ENCODE results near the gene AATF. TPM values are rescaled to one million over a fixed set of nuclear protein-coding genes. Genes with fewer than 3 reads are reported as not detected.

The AATF gene
- polyA plus RNA-seq, 2 of the 4 experiments (the other 2 are of a cell fraction) = 51.9 to 120 TPM

- Histone ChIP-seq H3K4me1 (peaks cover 15% of the 10 kb centered on the region), H3K4me2 (no peak overlapping the region), H3K27ac (no peak overlapping the region), H3K9me3 (no peaks in the 10 kb centered on the region), H3K4me3 (no peak overlapping the region)
- 82% methylated on average over 22 of the region's 23 CpGs for WGBS (ENCODE audit: missing lambda C conversion rate)
- TF ChIP-seq BHLHE40 (IDR thresholded peaks at IDR 0.05; ENCODE audit: low read depth, low read length) (no peak), CTCF (IDR thresholded peaks at IDR 0.05) (no peak), MAX (IDR thresholded peaks at IDR 0.05) (no peak), MYC (IDR thresholded peaks at IDR 0.05; ENCODE audit: borderline replicate concordance, low read length) (no peak), ZFP36 (IDR thresholded peaks at IDR 0.05; ENCODE audit: borderline replicate concordance, partially characterized antibody) (no peak), NFE2L2 (conservative IDR thresholded peaks at IDR 0.05; ENCODE audit: low read length) (no peak), FOXS1 (CRISPR knock-in tag; IDR thresholded peaks at IDR 0.05) (no peak), NR3C1 (IDR thresholded peaks at IDR 0.05) (no peak), POLR2A (IDR thresholded peaks at IDR 0.05; ENCODE audit: low read length) (no peak), ZSCAN20 (CRISPR knock-in tag; IDR thresholded peaks at IDR 0.05) (no peak), KDM1A (IDR thresholded peaks at IDR 0.05; ENCODE audit: low read depth) (no peak), EHF (CRISPR knock-in tag; IDR thresholded peaks at IDR 0.05) (no peak), KDM5A (IDR thresholded peaks at IDR 0.05) (no peak)
- DNase-seq (ENCODE audit: low read depth in 1 of 2, low spot score in 1 of 2) (no peak), ATAC-seq (no peak), FAIRE-seq (no peak)
- ChIA-PET POLR2A (no interaction called here), CTCF (interaction anchor here (0.9 to 12.2 kb wide), 2 partner anchors 10 to 18 kb away, joined by 3 to 118 read pairs; no protein-coding TSS in a partner anchor)
Observed at GRCh38 chr17:37065486-37066321, 117.0 kb downstream of the AATF start.

- ATAC-seq = no peak
- Histone ChIP-seq H3K9me3 (no peaks in the 10 kb centered on the region), H3K4me1 (peaks cover 15% of the 10 kb centered on the region), H3K4me3 (no peak overlapping the region), H3K27ac (no peak overlapping the region), H3K4me2 (peak overlapping the region; percentile 67; the same call in 2 of the 3 replicates)
- no peak for DNase-seq (ENCODE audit: low read depth in 1 of 2, low spot score in 1 of 2)
- POLR2A ChIA-PET = no interaction called here
- no peak for FAIRE-seq
- CTCF ChIA-PET = interaction anchor here (0.7 to 12.2 kb wide), 8 partner anchors 11 to 391 kb away, joined by 3 to 118 read pairs (median 3); no protein-coding TSS in a partner anchor
- TF ChIP-seq RCOR1 (IDR thresholded peaks at IDR 0.05; ENCODE audit: low read depth, low read length) (no peak), BHLHE40 (IDR thresholded peaks at IDR 0.05; ENCODE audit: low read depth, low read length) (no peak), PHF8 (IDR thresholded peaks at IDR 0.05; ENCODE audit: borderline replicate concordance, low read depth) (no peak), PBX3 (IDR thresholded peaks at IDR 0.05) (no peak), CHD4 (IDR thresholded peaks at IDR 0.05; ENCODE audit: borderline replicate concordance) (no peak), TP53 (CRISPR knock-in tag; IDR thresholded peaks at IDR 0.05) (no peak), USF2 (IDR thresholded peaks at IDR 0.05) (no peak), RAD21 (conservative IDR thresholded peaks at IDR 0.05 in 1 of 2, IDR thresholded peaks at IDR 0.05 in 1 of 2) (no peak), FOSB (CRISPR knock-in tag; IDR thresholded peaks at IDR 0.05) (no peak), GATA3 (IDR thresholded peaks at IDR 0.05; ENCODE audit: borderline replicate concordance) (no peak), HOXB5 (CRISPR knock-in tag; IDR thresholded peaks at IDR 0.05) (no peak), EP300 (IDR thresholded peaks at IDR 0.05) (no peak), KDM1A (IDR thresholded peaks at IDR 0.05; ENCODE audit: low read depth) (no peak), NR3C1 (IDR thresholded peaks at IDR 0.05) (no peak)
- WGBS (ENCODE audit: missing lambda C conversion rate) = 90% methylated on average over 25 of the region's 25 CpGs
Observed at GRCh38 chr17:37066322-37067255, 117.8 kb downstream of the AATF start.
